Thyroid gland (tissue), 4 donors: ENCODE data around the gene LRRC36.

ENCODE experiments used
- POLR2A ChIP-seq, 2 donors: fragments of 450-650 bp; IDR thresholded peaks; one replicate each; pipeline ENCODE4 v1.6.1; 2017; ENCODE audit warnings: antibody characterized with exemption in 2 of 2, mild to moderate bottlenecking in 2 of 2, moderate library complexity in 1 of 2
- TF ChIP-seq, protein P1 (sequence below), 6 experiments: fragments of 200-600 bp in 3 of 6; fragments of 450-650 bp in 3 of 6; sonication (generic) in 3 of 6; IDR thresholded peaks; one replicate each; pipeline ENCODE4 v1.5.1; 2016 to 2019; ENCODE audit warnings: antibody characterized with exemption in 6 of 6, mild to moderate bottlenecking in 2 of 6, inconsistent platforms in 1 of 6, moderate library complexity in 1 of 6

DNA sequence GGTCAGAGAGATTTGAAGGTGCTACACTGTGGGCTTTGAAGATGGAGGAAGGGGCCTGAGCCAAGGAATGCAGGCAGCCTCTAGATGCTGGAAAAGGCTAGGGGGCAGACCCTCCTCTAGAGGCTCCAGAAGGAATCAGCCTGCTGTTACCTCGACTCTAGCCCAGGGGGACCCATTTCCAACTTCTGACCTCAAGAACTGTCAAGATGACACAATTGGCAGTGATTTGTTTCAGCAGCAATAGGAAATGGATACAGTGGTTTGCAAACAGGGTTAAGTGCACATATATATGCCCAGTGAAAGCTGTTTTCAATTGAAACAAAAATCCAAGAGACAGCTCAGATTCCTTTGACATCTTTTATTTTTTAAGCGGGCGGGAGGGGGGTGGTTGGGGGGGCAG lies 93.3 kb downstream of the LRRC36 start:
- TF ChIP-seq, protein P1, sequence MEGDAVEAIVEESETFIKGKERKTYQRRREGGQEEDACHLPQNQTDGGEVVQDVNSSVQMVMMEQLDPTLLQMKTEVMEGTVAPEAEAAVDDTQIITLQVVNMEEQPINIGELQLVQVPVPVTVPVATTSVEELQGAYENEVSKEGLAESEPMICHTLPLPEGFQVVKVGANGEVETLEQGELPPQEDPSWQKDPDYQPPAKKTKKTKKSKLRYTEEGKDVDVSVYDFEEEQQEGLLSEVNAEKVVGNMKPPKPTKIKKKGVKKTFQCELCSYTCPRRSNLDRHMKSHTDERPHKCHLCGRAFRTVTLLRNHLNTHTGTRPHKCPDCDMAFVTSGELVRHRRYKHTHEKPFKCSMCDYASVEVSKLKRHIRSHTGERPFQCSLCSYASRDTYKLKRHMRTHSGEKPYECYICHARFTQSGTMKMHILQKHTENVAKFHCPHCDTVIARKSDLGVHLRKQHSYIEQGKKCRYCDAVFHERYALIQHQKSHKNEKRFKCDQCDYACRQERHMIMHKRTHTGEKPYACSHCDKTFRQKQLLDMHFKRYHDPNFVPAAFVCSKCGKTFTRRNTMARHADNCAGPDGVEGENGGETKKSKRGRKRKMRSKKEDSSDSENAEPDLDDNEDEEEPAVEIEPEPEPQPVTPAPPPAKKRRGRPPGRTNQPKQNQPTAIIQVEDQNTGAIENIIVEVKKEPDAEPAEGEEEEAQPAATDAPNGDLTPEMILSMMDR (IDR thresholded peaks at IDR 0.05), result no peak
- no peak for TF ChIP-seq POLR2A (IDR thresholded peaks at IDR 0.05)
